ENCODE data around the gene SUSD3.
"Not testable (repeated sequence)": the region's sequence is repeated elsewhere in the genome, so short reads cannot be mapped to it uniquely, and the experiment has no call there.

Gene SUSD3

DNA sequence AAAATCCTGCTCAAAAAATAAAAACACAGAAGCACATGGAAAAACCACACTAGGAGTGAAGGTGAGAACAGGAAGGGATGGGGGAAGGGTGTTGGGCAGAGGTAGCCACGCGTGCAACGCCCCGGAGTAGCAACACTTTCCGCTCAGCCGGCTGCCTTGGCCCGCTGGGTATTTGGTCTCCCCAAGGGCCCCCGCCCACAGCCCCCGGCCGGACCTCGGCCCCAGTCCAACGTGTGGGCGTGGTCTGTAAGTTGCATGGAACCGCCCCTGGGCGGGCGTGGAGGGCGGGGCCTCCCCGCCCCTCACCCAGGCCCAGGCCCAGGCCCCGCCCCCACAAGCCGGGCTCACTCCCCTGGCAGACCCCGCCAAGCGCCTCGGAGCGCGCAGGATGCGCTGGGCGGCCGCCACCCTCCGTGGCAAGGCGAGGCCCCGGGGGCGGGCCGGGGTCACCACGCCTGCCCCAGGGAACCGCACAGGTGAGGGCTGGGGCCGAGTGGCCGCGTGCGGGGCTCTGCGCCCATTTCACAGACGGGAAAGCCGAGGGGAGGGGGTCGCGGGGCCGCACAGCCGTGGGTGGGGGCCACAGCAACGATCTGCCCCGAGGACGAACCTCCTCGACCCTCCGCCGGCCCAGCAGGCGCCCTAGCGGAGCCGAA is at the start of gene SUSD3:
TSS of gene SUSD3 (plus strand) at position 347 of the 656 bp plus-strand sequence. CDS start at position 389, 42 bp downstream.
- DNase-seq, result peak; percentile 50

DNA sequence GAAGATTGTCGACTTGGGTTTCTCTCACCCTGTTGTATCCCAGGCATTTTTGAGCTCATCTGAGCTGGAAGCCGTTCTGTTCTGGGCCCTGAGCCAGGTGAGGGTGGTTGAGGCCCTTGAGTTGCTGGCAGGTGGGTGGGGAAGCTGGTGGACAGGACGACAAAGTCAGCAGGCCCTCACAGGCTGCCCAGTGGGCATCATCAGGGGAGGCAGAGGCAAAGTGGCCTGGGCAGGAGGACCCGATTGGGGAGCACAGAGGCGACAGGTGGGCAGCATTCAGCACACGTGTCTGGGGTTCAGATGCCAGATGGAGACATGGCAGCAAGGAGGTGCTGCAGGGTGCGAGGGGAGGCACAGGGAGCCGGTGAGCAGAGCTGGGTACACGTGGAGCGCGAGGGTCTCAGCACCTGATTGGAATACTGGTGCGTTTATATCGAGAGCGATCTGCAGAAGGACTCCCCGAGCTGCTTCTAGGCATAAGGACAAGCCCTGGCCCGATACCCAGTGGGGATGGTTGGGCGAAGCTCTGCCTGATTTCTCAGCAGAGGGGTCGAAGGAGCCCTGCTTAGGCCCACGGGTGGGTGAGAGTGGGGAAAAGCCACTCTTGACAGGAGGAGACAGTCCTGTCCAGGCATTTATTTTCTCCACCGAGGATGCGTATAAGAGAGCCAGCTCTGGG is 49.0 kb upstream of the SUSD3 start:
- peak; percentile 67 for DNase-seq

DNA sequence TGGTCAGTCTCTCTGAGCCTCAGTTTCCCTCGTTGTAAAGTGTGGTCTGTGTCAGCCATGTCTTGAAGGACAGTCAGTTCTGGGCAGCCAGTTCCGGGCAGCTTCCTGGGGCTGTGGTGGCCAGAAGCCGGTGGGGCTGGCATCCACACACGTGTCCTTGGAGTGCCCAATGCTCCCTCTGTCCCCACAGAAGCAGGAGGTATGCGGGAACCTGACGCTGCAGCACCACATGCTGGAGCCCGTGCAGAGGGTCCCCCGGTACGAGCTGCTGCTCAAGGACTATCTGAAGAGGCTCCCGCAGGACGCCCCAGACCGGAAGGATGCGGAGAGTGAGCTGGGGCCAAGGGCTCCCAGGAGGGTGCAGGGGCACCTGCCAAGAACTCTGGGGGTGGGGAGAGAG is 48.4 kb upstream of the SUSD3 start:
- no peak for DNase-seq

DNA sequence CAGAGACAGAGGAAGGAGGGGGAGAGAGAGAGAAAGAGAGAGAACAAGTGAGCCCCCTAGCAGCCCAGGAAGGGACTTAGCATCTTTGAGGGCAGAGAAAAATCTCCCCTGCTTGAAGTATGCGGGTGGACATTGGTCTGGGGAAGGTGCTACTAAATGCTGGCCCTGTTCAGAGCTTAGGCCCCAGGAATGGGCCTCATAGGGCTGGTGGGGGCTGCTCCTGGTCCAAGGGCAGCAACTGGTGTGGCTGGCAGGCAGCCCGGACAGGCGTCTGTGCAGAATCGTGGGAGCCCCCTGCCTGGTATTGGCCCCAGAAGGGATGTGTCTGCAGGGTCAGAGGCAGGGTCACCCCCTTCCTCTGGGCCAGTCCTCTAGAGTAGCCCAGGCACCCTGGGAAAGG is 47.8 kb upstream of the SUSD3 start:
- DNase-seq, result no peak

DNA sequence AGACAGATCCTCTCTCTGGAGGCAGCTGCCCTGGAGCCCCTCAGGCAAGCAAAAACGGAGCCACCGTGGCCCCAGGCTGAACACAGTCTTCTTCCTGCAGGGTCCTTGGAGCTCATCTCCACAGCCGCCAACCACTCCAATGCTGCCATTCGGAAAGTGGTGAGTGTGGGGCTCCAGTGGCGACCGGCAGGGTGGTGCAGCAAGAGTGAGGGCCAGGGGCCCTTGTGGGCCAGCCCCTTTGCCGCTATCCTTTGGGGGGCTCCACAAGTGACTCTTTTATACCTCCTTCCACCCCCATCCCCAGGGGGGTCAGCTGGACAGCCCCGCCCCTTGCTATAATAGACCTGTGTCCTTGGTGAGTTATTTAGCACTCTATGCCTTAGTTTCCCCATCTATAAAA is 47.4 kb upstream of the SUSD3 start:
- no peak for DNase-seq

DNA sequence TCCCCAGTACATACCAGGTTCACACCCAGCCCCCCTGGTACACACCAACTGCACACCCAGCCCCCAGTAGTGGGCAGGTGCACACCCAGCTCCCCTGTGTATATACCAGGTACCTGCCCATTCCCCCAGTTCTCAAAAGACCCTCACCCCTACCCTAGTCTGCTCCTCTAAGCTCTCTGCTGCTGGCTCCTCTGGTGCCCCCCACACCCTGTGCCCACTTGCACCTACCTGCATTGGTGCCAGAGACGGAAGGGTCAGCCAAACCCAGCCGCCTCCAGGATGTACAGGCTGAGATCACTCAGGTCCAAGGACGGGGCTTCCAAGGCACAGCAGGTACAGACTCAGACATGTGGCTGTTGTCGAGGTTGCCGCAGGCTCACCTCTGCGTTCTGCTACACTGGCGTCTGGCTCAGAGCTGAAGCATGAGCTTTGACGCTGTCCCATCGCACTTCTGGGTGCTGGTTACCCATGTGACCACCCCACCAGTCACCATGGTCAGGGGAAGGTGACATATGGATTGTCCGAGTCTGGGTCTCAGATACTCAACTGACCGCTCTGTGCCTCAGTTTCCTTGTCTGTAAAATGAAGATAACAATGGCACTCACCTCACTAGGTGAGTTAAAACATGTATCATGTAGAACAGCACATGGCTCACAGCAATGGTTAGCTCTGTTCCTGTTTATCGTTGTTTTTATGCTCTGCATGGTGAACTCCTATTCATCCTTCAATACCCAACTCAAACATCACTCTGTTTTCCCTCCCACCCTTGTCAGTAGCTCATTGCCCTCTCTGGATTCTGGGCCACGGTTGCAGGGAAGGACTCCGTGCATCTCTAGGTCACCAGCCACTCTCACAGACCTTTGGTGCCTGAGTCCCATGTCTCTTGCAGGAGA is 45.3 kb upstream of the SUSD3 start:
- no peak for DNase-seq

DNA sequence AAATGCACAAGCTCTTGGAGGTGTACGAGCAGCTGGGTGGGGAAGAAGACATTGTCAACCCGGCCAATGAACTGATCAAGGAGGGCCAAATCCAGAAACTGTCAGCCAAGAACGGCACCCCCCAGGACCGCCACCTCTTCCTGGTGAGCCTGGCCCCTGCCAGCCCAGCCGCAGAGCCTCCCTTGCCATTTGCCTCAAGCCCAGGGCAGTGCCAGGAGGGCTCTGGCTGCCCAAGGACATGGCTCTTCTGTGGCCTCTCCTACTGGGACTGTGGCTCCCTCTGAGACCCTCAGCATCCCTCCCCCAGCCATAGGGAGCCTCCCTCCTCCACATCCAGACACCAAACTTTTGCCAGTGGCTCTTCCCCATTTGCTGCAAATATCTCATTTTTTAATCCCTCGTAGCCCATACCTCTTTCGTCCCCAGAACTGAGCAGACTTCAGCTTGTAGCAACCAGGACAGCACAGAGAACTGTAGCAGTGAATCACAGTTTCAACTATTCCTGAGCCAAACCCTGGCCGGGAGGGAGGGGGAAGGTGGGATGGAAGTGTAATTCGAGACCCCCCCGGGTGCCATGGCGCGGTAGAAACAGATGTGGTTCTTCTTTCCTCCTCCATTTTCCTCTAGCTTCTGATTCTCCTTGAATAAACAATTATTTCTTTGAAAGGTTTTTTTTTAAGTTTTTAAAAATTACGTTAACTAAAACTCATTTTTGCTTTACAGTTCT is 44.5 kb upstream of the SUSD3 start:
- DNase-seq, result no peak

DNA sequence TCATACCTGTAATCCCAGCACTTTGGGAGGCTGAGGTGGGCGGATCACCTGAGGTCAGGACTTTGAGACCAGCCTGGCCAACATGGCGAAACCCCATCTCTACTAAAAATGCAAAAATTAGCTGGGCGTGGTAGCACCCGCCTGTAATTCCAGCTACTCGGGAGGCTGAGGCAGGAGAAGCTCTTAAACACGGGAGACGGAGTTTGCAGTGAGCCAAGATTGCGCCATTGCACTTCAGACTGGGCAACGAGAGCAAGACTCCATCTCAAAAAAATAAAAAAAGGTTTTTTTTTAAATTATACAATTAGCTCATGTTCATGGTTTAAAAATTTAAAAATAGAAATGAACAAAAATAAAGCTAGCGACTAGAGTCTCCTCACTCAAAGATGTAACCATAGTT is 43.3 kb upstream of the SUSD3 start:
- DNase-seq, result not testable (repeated sequence)

DNA sequence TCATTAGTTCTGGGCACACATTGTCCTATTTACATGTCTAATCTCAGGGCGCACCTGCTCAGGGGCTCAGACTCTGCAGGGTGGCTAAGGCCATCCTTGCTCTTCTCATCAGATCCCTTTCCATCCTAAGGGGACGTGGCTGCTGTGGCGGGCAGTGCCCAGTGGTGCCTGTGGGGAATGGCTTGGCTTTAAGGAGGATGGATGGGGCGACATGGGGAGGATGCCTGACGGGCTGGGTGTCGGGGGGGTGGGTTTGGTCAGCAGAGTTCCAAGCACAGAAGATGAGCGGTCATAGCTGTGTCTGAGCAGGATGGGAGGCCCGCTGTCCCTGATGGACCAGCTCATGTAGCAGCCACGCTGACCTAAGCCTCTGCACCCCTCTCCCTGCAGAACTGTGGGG is 40.9 kb upstream of the SUSD3 start:
- DNase-seq, result no peak

DNA sequence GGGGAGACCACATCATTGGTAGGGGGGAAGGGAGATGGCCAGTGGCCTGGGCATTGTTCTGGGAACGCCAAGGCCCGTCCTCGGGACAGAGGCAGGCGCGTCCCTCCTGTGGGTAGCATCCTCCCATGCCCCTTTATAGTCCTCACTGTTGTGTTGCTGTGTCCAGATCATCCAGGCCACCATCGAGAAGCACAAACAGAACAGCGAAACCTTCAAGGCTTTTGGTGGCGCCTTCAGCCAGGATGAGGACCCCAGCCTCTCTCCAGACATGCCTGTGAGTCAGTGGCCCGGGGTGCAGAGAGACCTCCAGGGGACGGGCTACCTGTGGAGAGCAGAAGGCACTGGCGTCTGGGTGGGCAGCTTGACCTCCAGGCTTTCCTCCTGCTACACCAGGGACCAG is 38.4 kb upstream of the SUSD3 start:
- DNase-seq, result no peak

DNA sequence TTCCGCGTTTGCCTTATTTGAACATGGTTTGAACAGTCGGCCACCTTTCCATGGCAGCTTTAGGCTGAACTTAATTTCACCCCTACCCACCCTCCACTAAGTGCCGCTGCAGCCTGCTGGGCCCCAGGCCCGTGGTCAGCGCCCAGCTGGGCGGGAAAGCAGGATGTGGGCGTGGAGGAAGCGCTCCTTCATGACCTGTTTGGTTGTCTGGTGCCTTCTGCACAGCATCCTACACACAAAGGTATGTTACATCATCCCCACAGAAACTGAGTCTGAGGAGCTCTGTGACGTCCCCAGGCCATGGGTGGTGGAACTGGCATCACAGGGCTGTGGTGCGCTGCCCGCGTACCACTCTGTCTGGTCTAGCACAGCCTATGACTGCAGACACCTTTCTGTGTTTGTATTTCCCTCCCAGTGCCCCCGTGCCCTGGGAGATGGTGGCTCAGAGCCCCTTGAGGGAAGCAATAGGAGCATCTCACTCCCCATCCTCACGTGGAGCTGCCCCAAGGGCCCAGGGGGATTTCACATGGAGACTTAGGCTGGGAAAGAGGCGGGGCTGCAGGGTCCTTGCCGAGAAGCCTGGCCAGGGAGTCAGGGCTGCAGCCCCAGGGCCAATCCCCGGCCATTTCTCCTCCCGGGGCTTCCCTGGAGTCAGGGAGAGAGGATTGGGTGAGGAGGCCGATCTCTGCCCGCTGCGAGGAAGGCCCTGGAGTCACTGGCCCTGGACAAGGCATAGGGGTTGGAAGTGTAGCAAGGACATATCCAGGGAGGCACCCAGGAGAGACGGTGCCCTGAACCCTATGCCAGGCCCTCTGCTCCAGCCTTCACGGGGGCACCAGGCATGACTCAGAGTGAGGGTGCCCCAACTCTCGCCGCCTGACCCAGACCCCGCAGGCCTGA is 37.5 kb upstream of the SUSD3 start:
- no peak for DNase-seq

DNA sequence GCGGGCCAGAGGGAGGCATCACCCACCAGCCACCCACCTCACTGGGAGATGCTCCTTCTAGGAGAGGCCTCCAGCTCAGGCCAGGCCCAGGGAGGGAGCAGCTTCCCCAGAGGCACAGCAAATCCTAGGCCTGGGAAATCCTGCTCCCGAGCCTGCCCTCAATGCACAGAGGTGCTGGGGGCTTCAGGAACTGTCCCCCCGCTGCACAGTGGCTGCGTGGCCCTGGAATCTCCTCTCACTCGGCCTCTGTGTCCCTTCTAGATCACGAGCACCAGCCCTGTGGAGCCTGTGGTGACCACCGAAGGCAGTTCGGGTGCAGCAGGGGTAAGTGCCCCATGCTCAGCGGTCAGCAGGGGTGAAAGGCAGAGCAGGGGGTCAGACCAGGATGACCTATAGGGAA is 36.4 kb upstream of the SUSD3 start:
- no peak for DNase-seq

DNA sequence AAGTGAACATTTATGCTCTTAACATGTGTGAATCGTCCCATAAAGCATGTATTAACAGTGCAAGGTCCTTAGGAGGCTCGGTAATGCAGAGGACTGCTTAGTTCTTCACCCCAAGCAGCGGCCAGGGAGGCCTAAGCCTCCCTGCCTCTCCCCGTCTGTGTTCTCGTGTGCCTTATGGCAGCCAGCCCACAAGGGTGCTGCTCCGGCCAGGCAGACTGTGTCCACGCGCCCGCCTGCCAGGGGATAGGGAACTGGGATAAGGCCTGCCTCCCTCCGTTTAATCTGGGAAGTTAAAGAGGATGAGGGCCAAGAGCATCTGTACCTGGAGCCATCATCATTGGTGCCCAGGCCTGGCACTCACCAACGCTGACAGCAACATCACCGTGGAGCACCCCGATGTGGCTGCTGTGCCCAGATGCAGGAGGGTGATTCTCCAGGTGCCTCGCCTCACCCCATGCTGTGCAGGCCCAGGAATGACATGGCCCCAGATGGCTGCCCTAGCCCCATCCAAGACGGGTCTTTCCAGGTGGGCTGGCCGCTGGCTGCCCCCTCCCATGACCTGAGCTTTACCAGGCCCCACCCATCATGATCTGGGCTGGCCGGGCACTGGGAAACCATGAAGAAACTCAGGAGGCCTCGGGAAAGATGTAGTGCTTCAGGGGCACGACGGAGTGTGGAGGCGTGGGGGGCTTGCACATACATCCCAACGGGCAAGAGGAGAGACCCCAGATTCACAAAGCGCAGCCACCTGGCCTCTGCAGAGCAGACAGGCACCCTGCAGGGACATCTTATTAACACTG is 35.6 kb upstream of the SUSD3 start:
- DNase-seq, result no peak

DNA sequence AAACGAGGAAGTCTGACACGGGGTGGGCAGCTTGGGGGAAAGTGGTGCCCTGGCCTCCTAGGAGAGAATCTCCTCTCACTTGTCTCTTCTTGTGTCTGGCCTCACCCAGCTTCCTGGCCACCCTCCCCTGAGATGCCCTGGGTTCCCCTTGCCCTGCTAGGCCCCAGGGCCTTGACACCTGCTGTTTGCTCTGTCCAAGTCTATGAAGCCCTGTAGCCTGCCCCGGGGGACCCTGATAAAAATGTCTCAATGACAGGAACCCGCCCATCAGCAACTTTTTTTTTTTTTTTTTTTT is 35.0 kb upstream of the SUSD3 start:
- DNase-seq, result no peak

DNA sequence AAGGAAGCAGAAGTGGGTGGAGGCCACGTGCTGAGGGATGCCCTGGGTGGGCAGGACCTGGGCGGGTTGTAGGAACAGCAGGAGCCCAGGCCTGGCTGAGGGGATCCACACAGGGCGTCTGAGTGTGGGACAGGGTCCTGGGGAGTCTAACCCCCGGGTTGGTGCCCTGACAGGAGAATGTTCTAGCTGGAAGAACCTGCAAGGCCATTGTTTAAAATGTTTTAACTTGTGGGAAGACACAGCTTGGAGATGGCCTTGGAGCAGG is 33.9 kb upstream of the SUSD3 start:
- no peak for DNase-seq

DNA sequence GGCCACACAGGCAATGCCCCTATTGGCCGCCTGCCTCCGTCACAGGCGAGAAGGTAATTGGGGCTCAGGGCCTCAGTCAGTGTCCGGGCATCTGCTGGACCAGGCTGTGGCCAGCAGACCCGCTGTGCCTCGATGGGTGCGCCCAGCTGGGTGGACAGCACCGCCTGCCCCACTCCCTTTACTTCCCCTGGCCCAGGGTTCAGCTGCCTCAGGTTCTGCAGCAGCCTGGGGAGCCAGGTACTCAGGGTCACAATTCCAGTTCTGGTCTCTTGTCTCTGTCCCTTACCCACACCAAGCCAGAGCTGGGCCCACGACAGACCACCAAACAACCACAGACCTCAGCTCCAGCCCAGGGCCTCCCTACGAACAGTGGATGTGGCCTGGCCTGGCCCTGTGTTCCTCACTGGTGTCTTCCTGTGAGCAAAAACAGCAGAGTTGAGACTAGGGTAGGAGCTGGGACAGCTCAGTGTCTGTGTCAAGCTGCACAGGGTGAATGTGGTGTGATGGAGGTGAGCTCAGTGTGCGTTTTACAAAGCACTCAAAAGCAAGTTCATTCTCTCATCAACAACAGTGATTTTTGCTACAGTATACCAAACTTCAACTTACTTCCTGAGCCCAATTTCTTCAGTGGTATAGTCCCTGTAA is 33.4 kb upstream of the SUSD3 start:
- DNase-seq, result no peak

DNA sequence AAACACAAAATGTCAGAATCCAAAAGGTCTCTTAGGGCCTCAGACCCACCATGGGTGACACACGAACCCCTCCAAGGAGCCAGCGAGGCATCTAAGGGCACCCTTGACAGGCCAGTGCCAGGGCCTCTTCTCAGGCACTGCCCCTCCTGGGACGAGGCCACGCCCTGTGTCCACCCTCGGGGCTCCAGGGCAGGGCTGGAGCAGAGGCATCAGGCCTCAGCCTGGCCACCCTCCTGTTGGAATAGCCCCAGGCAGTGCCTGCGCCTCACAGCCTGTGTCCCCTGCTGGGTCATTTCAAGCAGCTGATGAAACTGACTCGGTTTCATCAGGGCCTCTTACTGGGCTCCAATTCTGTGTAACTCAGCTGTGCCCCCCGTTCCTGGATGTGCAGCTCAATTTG is 32.8 kb upstream of the SUSD3 start:
- no peak for DNase-seq

DNA sequence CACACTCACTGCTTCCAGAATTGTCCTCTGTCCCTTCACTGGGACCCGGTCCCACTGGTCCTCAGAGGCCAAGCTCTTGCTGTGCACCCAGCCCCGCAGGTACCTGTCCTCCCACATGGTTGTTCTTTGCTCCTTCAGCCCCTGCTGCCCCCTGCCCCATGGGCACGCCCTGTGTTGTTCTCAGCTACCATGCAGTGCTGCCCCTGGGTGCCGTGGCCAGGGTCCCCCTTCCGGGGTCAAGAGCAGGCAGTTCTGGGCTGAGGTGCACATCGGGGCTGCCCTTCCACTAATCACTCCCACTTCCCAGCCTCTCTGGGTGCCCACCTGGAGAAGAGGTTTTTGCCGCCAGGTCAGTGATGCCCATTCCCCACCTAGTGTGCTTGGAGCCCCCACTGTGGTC is 31.9 kb upstream of the SUSD3 start:
- no peak for DNase-seq

DNA sequence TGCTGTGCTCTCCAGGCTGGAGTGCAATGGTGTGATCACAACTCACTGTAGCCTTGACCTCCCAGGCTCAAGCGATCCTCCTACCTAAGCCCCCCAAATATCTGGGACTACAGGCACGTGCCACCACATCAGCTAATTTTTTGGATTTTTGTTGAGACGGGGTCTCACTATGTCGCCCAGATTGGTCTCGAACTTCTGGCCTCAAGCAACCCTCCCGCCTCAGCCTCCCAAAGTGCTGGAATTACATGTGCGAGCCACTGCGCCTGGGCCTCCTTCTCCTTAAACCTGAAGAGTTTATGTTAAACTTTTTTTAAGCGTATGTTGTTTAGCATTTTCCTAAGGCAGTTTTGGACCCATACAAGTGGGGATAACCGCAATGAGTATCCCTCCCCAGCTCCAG is 30.8 kb upstream of the SUSD3 start:
- no peak for DNase-seq

DNA sequence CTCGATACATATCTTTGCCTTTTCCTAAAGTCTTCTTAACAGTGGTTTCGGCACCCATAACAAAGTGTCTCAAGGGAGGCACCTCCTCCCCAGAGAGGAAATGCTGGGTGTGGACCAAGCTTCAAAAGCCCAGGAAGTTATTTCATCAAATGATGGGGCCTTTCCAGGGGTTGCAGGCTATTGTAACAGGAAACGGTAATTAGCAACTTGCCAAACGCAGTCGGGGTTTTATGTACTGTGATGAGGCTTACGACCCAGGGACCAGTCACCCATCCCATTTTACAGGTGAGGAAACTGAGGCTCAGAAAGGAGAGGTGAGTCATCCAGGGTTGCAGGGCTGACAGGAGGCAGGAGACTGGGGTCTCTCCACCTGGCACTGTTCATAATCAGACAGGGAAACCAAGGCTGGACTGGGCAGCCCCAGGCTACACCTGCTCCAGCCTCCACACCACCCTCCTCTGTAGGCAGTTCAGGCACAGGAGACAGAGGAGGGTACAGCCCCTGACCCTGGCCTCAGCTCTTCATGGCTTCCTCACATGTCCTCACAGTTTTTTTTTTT is 30.0 kb upstream of the SUSD3 start:
- no peak for DNase-seq

Data from NCI-H2029 (cell line).